ACC112 (cell line): ENCODE measurements around the gene RHBDF2.
A peak's percentile ranks its signal among the peaks of the same experiment; 100 is the strongest.
"Not testable (repeated sequence)": the region's sequence is repeated elsewhere in the genome, so short reads cannot be mapped to it uniquely, and the experiment has no call there.

ENCODE experiments used
- H2AFZ ChIP-seq: fragments of 200-600 bp; sonication (generic); one replicate; pipeline ENCODE4 v1.6.0; 2017; ENCODE audit warnings: antibody characterized with exemption, low read length; ENCODE audit not compliant: unreplicated experiment
- H3K27ac ChIP-seq: fragments of 200-600 bp; sonication (generic); 2 replicates; pipeline ENCODE4 v1.5.1; 2014; ENCODE audit warnings: low read depth, mild to moderate bottlenecking, antibody characterized with exemption, low read length, moderate library complexity
- H3K27me3 ChIP-seq: fragments of 200-600 bp; sonication (generic); 2 replicates; pipeline ENCODE4 v1.6.1; 2014; ENCODE audit warnings: mild to moderate bottlenecking, antibody characterized with exemption, low read length, moderate library complexity, mixed read lengths; ENCODE audit not compliant: insufficient read depth
- H3K36me3 ChIP-seq: fragments of 200-600 bp; sonication (generic); 2 replicates; pipeline ENCODE4 v1.6.1; 2016; ENCODE audit warnings: mild to moderate bottlenecking, antibody characterized with exemption, low read length, moderate library complexity, mixed read lengths; ENCODE audit not compliant: insufficient read depth
- H3K4me1 ChIP-seq: fragments of 200-600 bp; sonication (generic); one replicate; pipeline ENCODE4 v1.6.1; 2016; ENCODE audit warnings: low read length, mixed read lengths; ENCODE audit not compliant: insufficient read depth, unreplicated experiment, control insufficient read depth
- H3K4me3 ChIP-seq: fragments of 200-600 bp; sonication (generic); 2 replicates; pipeline ENCODE4 v1.5.1; 2014; ENCODE audit warnings: mild to moderate bottlenecking, low read depth, low read length
- H3K79me2 ChIP-seq: fragments of 200-600 bp; sonication (generic); one replicate; pipeline ENCODE4 v1.6.0; 2016; ENCODE audit warnings: low read length; ENCODE audit not compliant: control insufficient read depth, unreplicated experiment, insufficient read depth

RHBDF2 gene

DNA sequence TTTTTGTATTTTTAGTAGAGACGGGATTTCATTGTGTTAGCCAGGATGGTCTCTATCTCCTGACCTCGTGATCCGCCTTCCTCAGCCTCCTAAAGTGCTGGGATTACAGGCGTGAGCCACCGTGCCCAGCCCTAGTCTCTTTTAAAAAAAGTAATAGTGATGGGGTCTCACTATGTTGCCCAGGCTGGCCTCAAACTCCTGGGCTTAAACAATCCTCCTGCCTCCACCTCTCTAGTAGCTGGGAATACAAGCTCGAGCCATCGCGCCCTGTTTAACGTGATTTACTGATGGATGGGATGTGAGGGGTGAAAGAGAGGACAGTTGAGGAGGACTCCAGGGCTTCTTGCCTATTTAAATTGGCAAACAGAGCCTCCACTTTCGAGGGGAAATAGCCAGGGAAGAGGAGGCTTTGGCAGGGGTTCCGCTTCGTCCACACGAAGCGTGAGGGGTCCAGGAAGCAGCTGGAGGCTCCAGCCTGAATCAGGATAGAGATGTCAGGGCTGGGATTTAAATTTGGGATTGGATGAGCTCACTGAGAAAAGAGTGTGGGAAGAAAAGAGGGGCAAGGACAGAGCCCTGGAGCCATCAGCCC, 7.3 kb upstream of the RHBDF2 start:
- H3K4me1 ChIP-seq, H3K79me2 ChIP-seq, H3K4me3 ChIP-seq: not testable (repeated sequence)

DNA sequence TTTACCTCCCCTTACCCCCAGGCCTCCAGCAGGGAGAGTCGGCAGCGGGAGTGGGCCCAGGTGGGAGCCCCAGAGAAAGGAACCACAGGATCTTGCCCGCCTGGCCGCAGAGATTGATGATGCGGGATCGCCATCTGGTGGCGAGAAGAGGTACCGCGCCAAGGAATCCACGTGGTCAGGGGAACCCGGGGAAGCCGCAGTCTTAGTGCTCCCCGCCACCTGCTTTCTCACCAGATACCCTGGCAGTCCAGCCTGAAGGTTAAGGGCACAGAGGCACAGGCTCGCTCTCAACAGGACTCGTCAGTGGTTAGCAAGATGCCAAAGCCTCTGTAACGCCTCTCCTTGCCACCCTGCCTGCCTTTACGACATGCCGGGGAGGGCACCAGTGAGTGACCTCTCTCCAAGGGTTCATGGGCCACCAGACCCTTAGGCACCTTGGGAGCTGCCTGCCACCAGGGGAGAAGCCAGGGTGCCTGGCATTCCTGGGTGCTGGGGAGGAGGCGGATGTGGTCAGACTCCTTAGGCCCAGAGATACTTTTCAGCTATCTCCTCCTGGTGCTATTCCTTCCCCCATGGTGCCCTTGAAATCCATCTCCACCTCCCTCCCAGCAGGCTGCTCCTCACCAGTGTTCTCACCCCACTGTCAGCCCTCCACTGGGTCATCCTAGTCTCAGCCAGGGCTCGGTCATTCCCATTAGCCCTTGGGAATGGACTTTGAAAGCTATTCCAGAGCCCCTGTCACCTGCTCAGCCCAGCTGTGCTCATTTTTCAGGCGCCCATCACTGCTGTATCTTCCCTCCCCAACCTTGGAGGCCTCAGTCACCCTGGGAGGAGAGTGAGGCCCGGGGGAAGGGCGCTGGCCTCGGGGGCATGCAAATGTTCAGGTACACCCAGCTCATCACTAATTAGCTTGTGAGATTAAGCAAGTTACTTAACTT, 5.5 kb upstream of the RHBDF2 start:
- Histone ChIP-seq H3K27me3 (no peaks in the 10 kb centered on the region), H2AFZ (no peak overlapping the region), H3K4me1 (peaks cover 5% of the 10 kb centered on the region), H3K79me2 (no peaks in the 10 kb centered on the region), H3K27ac (no peak overlapping the region), H3K4me3 (no peak overlapping the region), H3K36me3 (no peaks in the 10 kb centered on the region)

More for the DNA sequence above, 7.3 kb upstream of the RHBDF2 start:
- not testable (repeated sequence) for H3K36me3 ChIP-seq, H3K27me3 ChIP-seq, H3K27ac ChIP-seq, H2AFZ ChIP-seq

DNA sequence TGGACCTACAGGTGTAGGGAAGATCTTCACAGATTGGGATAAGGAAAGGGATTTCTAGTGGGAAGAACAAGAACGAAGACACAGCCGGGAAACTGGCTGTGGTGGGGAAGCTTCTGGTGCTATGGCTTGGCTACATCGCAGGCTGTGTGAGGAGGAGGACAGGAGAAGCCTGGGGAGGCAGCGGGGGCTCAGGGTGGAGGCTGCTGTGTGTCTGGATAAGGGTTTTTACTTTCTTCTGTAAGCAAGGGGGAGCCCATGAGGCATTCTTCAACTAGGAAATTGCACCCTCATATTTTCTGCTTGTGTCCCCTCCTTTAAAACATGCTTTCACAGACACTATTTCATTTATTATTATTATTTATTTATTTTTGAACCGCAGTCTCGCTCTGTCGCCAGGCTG, 2.9 kb upstream of the RHBDF2 start:
- H3K27ac ChIP-seq, result no peak overlapping the region
- no peak overlapping the region for H3K4me3 ChIP-seq
- H3K79me2 ChIP-seq, result peaks cover 16% of the 10 kb centered on the region
- H2AFZ ChIP-seq, result no peak overlapping the region
- H3K4me1 ChIP-seq, result peaks cover 22% of the 10 kb centered on the region
- no peaks in the 10 kb centered on the region for H3K36me3 ChIP-seq
- no peaks in the 10 kb centered on the region for H3K27me3 ChIP-seq

GRCh38 chr17:76502341-76503211, 1.4 kb upstream of the RHBDF2 start:
- no peaks in the 10 kb centered on the region for H3K27me3 ChIP-seq
- H3K36me3 ChIP-seq, result no peaks in the 10 kb centered on the region
- no peak overlapping the region for H2AFZ ChIP-seq
- peaks cover 37% of the 10 kb centered on the region for H3K4me1 ChIP-seq
- no peak overlapping the region for H3K27ac ChIP-seq
- no peak overlapping the region for H3K4me3 ChIP-seq
- peaks cover 20% of the 10 kb centered on the region for H3K79me2 ChIP-seq

DNA sequence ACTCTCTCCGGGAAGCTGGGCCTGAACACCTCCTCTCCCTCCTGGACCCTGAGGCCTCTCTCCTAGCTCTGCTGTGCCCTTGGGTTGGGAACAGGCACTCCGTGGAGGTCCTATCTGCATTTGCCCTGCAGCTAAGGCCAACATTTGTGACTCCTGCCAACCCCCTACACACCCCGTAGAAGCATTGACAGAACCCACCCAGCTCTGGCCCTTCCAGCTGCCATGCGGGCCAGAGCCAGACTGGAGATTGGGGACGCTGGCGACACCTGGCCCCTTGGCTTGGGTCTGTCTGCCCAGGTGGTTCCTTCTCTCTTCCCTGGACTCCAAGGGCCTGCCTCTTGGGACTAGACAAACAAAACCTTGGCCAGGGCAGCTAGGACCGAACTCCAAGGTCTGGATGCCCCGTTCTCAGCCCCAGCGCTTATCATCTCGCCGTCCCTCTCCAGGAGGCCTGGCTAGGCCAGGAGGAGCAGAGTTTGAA, 644 bp upstream of the RHBDF2 start:
- H3K4me3 ChIP-seq, result peak overlapping the region; percentile 91
- H3K27ac ChIP-seq, result peak overlapping the region; percentile 23; the same call in 1 of the 2 replicates
- peak overlapping the region; percentile 88 for H2AFZ ChIP-seq
- no peaks in the 10 kb centered on the region for H3K27me3 ChIP-seq
- no peaks in the 10 kb centered on the region for H3K36me3 ChIP-seq
- peaks cover 39% of the 10 kb centered on the region for H3K4me1 ChIP-seq
- peaks cover 23% of the 10 kb centered on the region for H3K79me2 ChIP-seq

DNA sequence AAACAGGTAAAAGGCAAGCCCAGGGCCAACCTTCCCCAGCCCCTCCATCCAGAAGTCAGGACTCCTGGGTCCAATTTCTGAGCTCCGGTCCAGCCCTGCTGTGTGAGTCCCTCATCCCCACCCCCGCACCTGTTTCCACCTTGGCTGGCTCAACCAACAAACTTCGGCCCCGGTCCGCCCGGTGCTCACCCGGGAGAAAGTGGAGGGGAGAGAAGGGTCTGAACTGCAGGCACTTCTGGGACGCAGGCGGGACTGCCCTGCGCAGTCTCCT, 541 bp downstream of the RHBDF2 start:
- H3K27ac ChIP-seq, result peak overlapping the region; percentile 6; the same call in 1 of the 2 replicates
- H2AFZ ChIP-seq, result peak overlapping the region; percentile 18
- H3K36me3 ChIP-seq, result no peaks in the 10 kb centered on the region
- peak overlapping the region; percentile 91 for H3K4me3 ChIP-seq
- peaks cover 23% of the 10 kb centered on the region for H3K79me2 ChIP-seq
- no peaks in the 10 kb centered on the region for H3K27me3 ChIP-seq
- peaks cover 39% of the 10 kb centered on the region for H3K4me1 ChIP-seq

DNA sequence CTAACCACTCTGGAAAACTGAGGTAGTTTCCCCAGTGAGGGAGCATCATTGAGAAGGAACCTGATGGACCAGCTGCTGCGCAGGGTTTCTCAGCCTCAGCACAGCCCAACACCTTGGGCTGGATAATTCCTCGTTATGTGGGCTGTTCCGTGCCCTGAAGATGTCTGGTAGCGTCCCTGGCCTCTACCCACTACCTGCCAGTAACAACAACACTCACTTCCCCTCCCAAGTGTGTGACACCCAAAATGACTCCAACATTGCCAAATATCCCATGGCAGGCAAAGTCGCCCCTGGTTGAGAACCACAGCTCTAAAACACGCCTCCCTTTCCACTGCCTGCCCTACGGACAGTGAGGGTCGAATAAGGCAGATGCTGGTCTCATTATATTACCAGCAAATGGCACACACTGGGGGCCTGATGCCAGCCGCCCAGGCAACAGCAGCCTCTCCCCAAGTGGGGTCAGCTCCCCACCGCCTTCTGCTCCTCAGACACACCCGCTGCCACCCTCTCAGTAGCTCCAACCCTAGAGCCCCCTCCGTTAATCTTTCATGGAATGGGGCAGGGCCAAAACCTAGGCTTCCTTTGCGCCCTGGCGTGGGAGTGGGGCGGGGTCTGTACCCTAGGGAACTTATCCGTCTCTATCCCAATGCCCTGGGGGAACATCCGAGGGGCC, 1.0 kb downstream of the RHBDF2 start:
- H2AFZ ChIP-seq, result no peak overlapping the region
- H3K4me1 ChIP-seq, result peaks cover 39% of the 10 kb centered on the region
- peaks cover 23% of the 10 kb centered on the region for H3K79me2 ChIP-seq
- peak overlapping the region; percentile 31; the same call in 1 of the 2 replicates for H3K27ac ChIP-seq
- H3K36me3 ChIP-seq, result no peaks in the 10 kb centered on the region
- peak overlapping the region; percentile 91 for H3K4me3 ChIP-seq
- no peaks in the 10 kb centered on the region for H3K27me3 ChIP-seq

DNA sequence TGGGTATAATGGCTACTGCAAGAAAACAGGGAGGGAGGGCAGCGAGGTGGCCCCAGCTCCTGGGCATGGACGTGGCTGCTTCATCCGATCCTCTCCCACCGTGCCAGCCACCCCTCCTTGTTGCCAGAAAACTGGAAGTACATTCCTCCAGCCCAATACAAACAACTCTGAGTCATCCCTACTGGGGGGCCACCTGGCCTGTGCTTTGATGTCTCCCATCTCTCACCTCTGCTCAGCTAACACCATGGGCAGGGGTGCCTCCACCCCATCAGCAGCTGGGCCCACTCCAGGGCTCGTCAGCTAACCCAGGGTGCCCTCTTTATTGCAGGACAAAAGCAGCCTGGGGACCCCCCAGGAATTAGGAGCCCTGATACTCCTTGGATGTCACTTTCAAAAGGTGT, 2.0 kb downstream of the RHBDF2 start:
- H3K4me1 ChIP-seq, result peaks cover 39% of the 10 kb centered on the region
- no peak overlapping the region for H2AFZ ChIP-seq
- 0 out of 2 replicates have a peak overlapping the region, but pooled peaks have one; percentile 29 for H3K4me3 ChIP-seq
- H3K36me3 ChIP-seq, result no peaks in the 10 kb centered on the region
- H3K27ac ChIP-seq, result no peak overlapping the region
- H3K27me3 ChIP-seq, result no peaks in the 10 kb centered on the region
- H3K79me2 ChIP-seq, result peaks cover 23% of the 10 kb centered on the region

DNA sequence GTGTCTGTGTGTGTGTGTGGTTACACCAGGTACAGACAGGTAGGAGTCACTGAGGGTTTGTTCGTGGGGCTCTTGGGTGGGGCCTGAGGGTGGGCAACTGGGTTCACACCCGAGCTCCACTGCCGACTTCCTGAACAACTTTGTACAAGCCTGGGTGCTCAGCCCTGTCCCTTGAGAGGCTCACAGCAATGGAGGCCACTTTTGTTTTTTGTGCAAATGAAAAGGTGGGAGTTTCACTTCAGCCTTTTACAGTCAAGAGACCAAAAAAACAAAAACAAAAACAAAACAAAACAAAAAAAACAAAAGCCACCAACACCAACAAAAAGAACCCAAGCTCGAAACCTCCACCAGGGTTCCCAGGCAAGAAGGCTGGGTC, 2.4 kb downstream of the RHBDF2 start:
- Histone ChIP-seq H2AFZ (no peak overlapping the region), H3K27me3 (no peaks in the 10 kb centered on the region), H3K4me1 (peaks cover 43% of the 10 kb centered on the region), H3K4me3 (0 out of 2 replicates have a peak overlapping the region, but pooled peaks have one; percentile 29), H3K79me2 (peaks cover 23% of the 10 kb centered on the region), H3K36me3 (no peaks in the 10 kb centered on the region), H3K27ac (peak overlapping the region; percentile 42; the same call in 1 of the 2 replicates)
